Breast epithelium (tissue), 4 donors: ENCODE measurements around the gene C10orf143. TPM values are rescaled to one million over a fixed set of nuclear protein-coding genes. Genes with fewer than 3 reads are reported as not detected.

Source experiments
- DNase-seq, 2 donors: peaks; one replicate each; pipeline ENCODE4 v3.0.0-alpha.2; 2019; ENCODE audit warnings: low spot score in 2 of 2
- H3K27ac ChIP-seq, 2 donors: fragments of 200-600 bp; sonication (generic) in 1 of 2; one replicate each; pipeline ENCODE4 v1.5.1; 2016 to 2019; ENCODE audit warnings: mild to moderate bottlenecking in 1 of 2
- H3K27me3 ChIP-seq, 2 donors: fragments of 200-600 bp; sonication (generic) in 1 of 2; one replicate each; pipeline versions ENCODE4 v1.5.1 to v1.6.0; 2017 to 2019; ENCODE audit warnings: control low read depth in 1 of 2, mild to moderate bottlenecking in 1 of 2
- H3K36me3 ChIP-seq: fragments of 200-600 bp; one replicate; pipeline ENCODE4 v1.5.1; 2019
- H3K4me1 ChIP-seq, 2 donors: fragments of 200-600 bp; sonication (generic); one replicate each; pipeline ENCODE4 v1.5.1; 2016 to 2019; ENCODE audit warnings: control low read depth in 1 of 2
- H3K4me3 ChIP-seq, 3 donors: fragments of 200-600 bp; sonication (generic); 1 replicate in 2 of 3; 2 replicates in 1 of 3; pipeline ENCODE4 v1.5.1; 2016 to 2019; ENCODE audit warnings: mild to moderate bottlenecking in 3 of 3, moderate library complexity in 2 of 3
- H3K9me3 ChIP-seq, 2 donors: fragments of 200-600 bp; sonication (generic) in 1 of 2; one replicate each; pipeline ENCODE4 v1.5.1; 2016 to 2019; ENCODE audit warnings: control low read depth in 1 of 2
- POLR2A ChIP-seq: fragments of 450-650 bp; IDR thresholded peaks from one replicate; pipeline ENCODE4 v1.6.1; 2016; ENCODE audit warnings: antibody characterized with exemption, mild to moderate bottlenecking, moderate library complexity
- POLR2AphosphoS5 ChIP-seq, 3 donors: sonication (generic); formaldehyde crosslinking; IDR thresholded peaks; one replicate each; pipeline ENCODE4 v1.6.1; 2017; ENCODE audit warnings: antibody characterized with exemption in 3 of 3
- intact Hi-C: fragments of 100-400 bp; cut with DNase I; formaldehyde crosslinking; loops from one replicate; pipeline ENCODE4 v1.15.1; 2023; ENCODE audit warnings: low total_unique reads
- total RNA-seq, 3 donors: library from RNA; depleted of rRNA; stranded (reverse); fragments of >200 nt; gene quantifications; one replicate each; pipeline ENCODE4 v1.1.0, GENCODE V29; 2016
- TF ChIP-seq, protein P1 (sequence below), 3 donors: fragments of 450-650 bp; IDR thresholded peaks; one replicate each; pipeline ENCODE4 v1.5.1; 2016 to 2017; ENCODE audit warnings: antibody characterized with exemption in 3 of 3, mild to moderate bottlenecking in 3 of 3, moderate library complexity in 3 of 3

The C10orf143 gene
- total RNA-seq, 3 donors from 2014 or later: 2.1 to 6.6 (median 2.9) TPM

DNA sequence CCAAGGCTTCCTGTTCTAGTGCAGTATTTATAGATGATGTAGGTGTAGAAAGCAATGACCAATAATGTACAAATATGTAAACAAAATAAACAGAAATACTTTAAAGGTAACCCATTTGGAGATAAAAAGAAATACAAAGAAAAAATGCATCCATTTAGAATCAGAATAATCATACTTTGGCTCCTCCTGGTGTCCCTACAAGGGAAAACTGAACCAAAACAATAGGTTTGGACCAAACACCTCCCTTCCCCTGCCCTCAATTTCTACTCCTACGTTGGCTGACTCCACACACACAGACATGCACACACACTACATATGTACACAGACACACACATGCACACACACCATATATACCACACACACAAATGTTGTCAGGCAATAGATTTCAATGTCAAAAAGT lies 36.0 kb downstream of the C10orf143 start:
- Histone ChIP-seq H3K36me3 (no peaks in the 10 kb centered on the region), H3K27me3 (no peaks in the 10 kb centered on the region), H3K4me1 (no peaks in the 10 kb centered on the region), H3K27ac (no peak overlapping the region), H3K9me3 (no peaks in the 10 kb centered on the region), H3K4me3 (no peak overlapping the region)
- no peak for DNase-seq
- intact Hi-C loops: no loop called here
- TF ChIP-seq POLR2AphosphoS5 (IDR thresholded peaks at IDR 0.05) (no peak), POLR2A (no peak)
- TF ChIP-seq, protein P1, sequence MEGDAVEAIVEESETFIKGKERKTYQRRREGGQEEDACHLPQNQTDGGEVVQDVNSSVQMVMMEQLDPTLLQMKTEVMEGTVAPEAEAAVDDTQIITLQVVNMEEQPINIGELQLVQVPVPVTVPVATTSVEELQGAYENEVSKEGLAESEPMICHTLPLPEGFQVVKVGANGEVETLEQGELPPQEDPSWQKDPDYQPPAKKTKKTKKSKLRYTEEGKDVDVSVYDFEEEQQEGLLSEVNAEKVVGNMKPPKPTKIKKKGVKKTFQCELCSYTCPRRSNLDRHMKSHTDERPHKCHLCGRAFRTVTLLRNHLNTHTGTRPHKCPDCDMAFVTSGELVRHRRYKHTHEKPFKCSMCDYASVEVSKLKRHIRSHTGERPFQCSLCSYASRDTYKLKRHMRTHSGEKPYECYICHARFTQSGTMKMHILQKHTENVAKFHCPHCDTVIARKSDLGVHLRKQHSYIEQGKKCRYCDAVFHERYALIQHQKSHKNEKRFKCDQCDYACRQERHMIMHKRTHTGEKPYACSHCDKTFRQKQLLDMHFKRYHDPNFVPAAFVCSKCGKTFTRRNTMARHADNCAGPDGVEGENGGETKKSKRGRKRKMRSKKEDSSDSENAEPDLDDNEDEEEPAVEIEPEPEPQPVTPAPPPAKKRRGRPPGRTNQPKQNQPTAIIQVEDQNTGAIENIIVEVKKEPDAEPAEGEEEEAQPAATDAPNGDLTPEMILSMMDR (IDR thresholded peaks at IDR 0.05): no peak

DNA sequence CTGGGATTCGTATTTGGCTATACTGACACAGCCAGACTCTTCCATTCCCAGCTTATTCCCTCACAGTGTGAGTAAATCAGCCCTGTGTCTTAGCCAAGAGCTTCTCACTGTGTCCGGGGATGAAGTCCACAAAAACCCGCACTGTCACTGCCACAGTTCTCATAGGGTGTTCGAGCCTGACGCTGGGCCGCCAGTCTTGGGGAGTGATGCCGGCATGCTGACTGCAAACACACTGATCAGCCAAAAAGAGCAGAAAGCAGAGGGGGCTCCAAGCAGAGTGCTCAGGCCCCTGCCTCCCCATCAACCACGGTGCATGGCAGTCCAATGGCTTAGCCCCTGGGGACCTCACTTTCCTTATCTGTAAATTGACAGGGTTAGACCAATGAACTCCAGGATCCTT lies 36.7 kb downstream of the C10orf143 start:
- Histone ChIP-seq H3K4me3 (no peak overlapping the region), H3K4me1 (no peaks in the 10 kb centered on the region), H3K27me3 (no peaks in the 10 kb centered on the region), H3K9me3 (no peaks in the 10 kb centered on the region), H3K36me3 (no peaks in the 10 kb centered on the region), H3K27ac (no peak overlapping the region)
- no peak for DNase-seq
- intact Hi-C loops: no loop called here
- TF ChIP-seq POLR2A: no peak

DNA sequence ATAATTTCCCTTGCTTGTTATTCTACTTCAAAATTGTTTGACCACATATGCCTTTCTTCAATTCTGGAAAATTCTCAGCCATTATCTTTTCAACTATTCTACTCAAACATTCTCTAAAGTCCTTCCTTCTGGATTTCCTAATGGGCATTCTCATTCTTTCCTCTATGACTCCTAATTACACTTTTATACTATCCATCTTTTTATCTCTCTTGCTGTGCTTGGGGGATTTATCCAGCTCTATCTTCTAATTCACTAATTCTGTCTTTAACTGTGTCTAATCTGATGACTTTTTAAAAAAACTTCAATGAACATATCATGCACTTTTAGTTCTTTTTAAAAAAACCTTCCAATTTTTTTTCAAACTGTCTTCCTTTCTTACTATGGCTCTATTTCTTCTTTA lies 38.4 kb downstream of the C10orf143 start:
- no peaks in the 10 kb centered on the region for H3K4me1 ChIP-seq
- no peak overlapping the region for H3K4me3 ChIP-seq
- no peaks in the 10 kb centered on the region for H3K27me3 ChIP-seq
- intact Hi-C loops: no loop called here
- no peak for DNase-seq
- no peak overlapping the region for H3K27ac ChIP-seq
- H3K36me3 ChIP-seq: no peaks in the 10 kb centered on the region
- no peaks in the 10 kb centered on the region for H3K9me3 ChIP-seq
- no peak for TF ChIP-seq POLR2AphosphoS5 (IDR thresholded peaks at IDR 0.05)
- TF ChIP-seq POLR2A: no peak
- TF ChIP-seq, protein P1 (IDR thresholded peaks at IDR 0.05): no peak

DNA sequence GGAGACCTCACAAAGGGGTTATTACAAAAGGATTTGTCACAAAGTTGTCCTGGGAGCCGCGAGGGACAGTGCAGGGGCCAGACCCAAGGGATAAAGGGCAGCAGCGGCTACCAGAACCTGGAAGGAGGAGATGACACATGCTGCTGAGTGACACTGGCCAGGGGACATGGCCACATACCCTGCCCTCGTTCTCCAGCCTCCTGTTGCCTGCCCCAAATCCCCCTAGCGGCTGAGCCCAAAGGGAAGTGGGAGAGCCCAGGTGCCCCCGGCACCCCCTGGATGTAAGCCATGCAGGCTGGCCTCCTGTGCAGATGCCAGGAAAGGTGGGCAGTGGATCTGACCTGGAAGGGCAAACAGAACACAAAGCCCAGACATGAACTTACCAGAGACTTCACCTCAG lies 42.7 kb downstream of the C10orf143 start:
- H3K9me3 ChIP-seq: no peaks in the 10 kb centered on the region
- no peaks in the 10 kb centered on the region for H3K36me3 ChIP-seq
- no peaks in the 10 kb centered on the region for H3K27me3 ChIP-seq
- no peak for TF ChIP-seq POLR2A
- TF ChIP-seq, protein P1 (IDR thresholded peaks at IDR 0.05): no peak
- no peak for TF ChIP-seq POLR2AphosphoS5 (IDR thresholded peaks at IDR 0.05)
- DNase-seq: no peak
- intact Hi-C loops: no loop called here
- H3K4me1 ChIP-seq: no peaks in the 10 kb centered on the region
- H3K4me3 ChIP-seq: no peak overlapping the region
- H3K27ac ChIP-seq: no peak overlapping the region

DNA sequence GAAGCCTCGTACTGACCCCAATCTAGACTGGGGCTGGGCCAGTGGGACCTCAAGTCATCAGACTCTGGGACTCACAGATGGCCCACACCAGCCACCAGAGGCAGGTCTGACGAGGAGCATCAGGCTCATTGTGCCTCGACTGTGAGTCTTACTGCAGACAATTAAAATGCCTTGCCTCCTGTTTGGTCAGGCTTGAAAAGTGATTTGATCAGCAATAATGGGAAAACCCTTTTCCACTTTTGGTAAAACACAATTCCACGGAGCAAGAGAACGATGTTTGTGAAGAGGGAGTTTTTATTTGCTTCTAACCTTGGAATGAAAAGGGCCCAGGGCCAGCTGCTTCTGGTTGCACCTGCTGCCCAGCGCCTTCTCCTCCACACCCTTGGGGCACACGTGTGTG lies 43.9 kb downstream of the C10orf143 start:
- Histone ChIP-seq H3K27me3 (no peaks in the 10 kb centered on the region), H3K4me3 (no peak overlapping the region), H3K4me1 (no peaks in the 10 kb centered on the region), H3K36me3 (no peaks in the 10 kb centered on the region), H3K27ac (no peak overlapping the region), H3K9me3 (no peaks in the 10 kb centered on the region)
- DNase-seq: no peak
- TF ChIP-seq POLR2AphosphoS5 (IDR thresholded peaks at IDR 0.05) (no peak), POLR2A (no peak)
- TF ChIP-seq, protein P1 (IDR thresholded peaks at IDR 0.05): no peak
- intact Hi-C loops: no loop called here

DNA sequence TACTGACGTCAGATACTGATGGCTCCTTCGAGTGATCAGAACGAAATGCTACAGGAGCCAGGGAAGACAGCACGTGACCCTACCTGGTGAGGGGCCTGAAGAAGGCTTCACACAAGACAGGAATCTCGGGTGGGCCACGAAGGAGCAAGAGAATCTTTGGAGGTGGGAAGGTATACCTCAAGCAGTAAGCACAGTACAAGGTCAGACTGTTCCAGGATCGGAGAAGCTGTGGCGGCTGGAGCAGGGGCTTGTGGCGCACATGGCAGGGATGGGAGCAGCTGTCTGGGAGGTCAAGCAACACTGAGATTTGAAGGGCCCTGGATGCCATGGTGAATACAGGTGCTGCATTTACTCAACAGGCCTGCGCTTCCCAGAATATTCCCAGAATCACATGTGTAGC lies 45.4 kb downstream of the C10orf143 start:
- no peaks in the 10 kb centered on the region for H3K27me3 ChIP-seq
- no peaks in the 10 kb centered on the region for H3K4me1 ChIP-seq
- TF ChIP-seq POLR2AphosphoS5 (IDR thresholded peaks at IDR 0.05): no peak
- TF ChIP-seq POLR2A: no peak
- TF ChIP-seq, protein P1 (IDR thresholded peaks at IDR 0.05): no peak
- intact Hi-C loops: no loop called here
- no peak for DNase-seq
- H3K4me3 ChIP-seq: no peak overlapping the region
- H3K36me3 ChIP-seq: no peaks in the 10 kb centered on the region
- no peaks in the 10 kb centered on the region for H3K9me3 ChIP-seq
- H3K27ac ChIP-seq: no peak overlapping the region
